Activated CD8-positive, alpha-beta memory T cell treated with anti-CD3 and anti-CD28 coated beads, Interleukin-2, amount 10 ng/mL, durations not matched to agents 7 days and 5 days (primary cell): ENCODE data around the gene FOXRED2. TPM values are rescaled to one million over a fixed set of nuclear protein-coding genes. Genes with fewer than 3 reads are reported as not detected.

Experiments used
- ATAC-seq: fragments of 150-1000 bp; cut with Tn5 transposase; one replicate; pipeline ENCODE4 v1.10.0; 2021; ENCODE audit warnings: moderate library complexity
- CTCF ChIA-PET: fragments of 350-600 bp; sonication (Branson Sonifier 250); formaldehyde crosslinking; loops from one replicate; lab custom pipeline; 2021; ENCODE audit warnings: antibody characterized with exemption; lab: Charles Lee
- DNase-seq: peaks from one replicate; pipeline ENCODE4 v3.0.0-alpha.2; 2020
- H3K27ac Mint-ChIP-seq: one replicate; pipeline ENCODE4 v1.8.0; 2021; ENCODE audit warnings: mild to moderate bottlenecking, mixed read lengths
- H3K27me3 Mint-ChIP-seq: one replicate; pipeline ENCODE4 v1.8.0; 2021; ENCODE audit warnings: mixed read lengths
- H3K36me3 Mint-ChIP-seq: one replicate; pipeline ENCODE4 v1.8.0; 2021; ENCODE audit warnings: mild to moderate bottlenecking, mixed read lengths
- H3K4me1 Mint-ChIP-seq: one replicate; pipeline ENCODE4 v1.8.0; 2021; ENCODE audit warnings: mixed read lengths
- H3K4me3 Mint-ChIP-seq: one replicate; pipeline ENCODE4 v1.8.0; 2021; ENCODE audit warnings: mild to moderate bottlenecking, moderate library complexity, mixed read lengths
- H3K9me3 Mint-ChIP-seq: one replicate; pipeline ENCODE4 v1.8.0; 2022; ENCODE audit warnings: low read depth, mixed read lengths
- total RNA-seq, 2 experiments: library from RNA; stranded (reverse); gene quantifications; one replicate each; pipeline ENCODE4 v1.2.3, GENCODE V29; 2021

FOXRED2 gene
- total RNA-seq, 2 experiments from 2014 or later = 11.9 to 12.1 TPM

DNA sequence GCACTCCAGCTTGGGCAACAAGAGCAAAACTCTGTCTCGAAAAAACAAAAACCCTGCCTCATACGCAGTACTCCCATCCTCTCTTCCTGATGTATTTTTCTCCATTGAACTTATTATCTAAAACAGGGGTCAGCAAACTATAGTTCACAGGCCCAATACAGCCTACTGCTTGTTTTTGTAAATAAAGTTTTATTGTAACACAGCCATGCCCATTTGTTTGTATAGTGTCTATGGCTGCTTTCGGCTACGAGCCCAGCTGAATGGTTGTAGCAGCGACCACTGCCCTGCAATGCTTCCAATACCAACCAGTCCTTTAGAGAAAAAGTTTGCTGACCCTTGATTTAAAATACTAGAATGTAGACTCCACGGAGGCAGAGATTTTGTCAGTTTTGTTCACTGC, 31.5 kb downstream of the FOXRED2 start:
- Mint-ChIP-seq H3K4me1 (peaks cover 16% of the 10 kb centered on the region), H3K27me3 (no peaks in the 10 kb centered on the region), H3K4me3 (no peak overlapping the region), H3K9me3 (no peaks in the 10 kb centered on the region), H3K27ac (no peak overlapping the region), H3K36me3 (peaks cover 41% of the 10 kb centered on the region)
- DNase-seq (no peak), ATAC-seq (no peak)
- CTCF ChIA-PET = interaction anchor here (0.6 to 1.5 kb wide), 2 partner anchors 92 to 136 kb away, joined by 3 read pairs; no protein-coding TSS in a partner anchor

DNA sequence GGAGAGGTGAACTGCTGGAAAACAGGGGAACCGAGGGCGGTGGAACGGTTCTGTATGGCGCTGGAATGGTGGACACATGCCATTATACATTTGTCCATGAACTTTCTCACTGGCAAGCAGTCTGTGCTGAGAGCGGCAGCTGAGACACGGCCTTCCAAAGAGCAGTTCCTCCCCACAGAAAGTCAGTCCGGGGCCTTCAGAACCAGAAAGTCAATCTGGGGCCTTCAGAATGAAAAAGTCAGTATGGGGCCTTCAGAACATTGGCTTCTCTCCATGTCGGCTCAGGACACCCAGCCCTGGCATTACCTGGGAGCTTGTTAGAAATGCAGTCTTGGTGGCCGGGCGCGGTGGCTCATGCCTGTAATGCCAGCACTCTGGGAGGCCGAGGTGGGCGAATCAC, 34.2 kb downstream of the FOXRED2 start:
- peaks cover 32% of the 10 kb centered on the region for H3K36me3 Mint-ChIP-seq

GRCh38 chr22:36471341-36471821, 35.5 kb downstream of the FOXRED2 start:
- Mint-ChIP-seq H3K36me3 (peaks cover 26% of the 10 kb centered on the region), H3K27ac (no peak overlapping the region), H3K27me3 (no peaks in the 10 kb centered on the region), H3K4me3 (no peak overlapping the region), H3K9me3 (no peaks in the 10 kb centered on the region), H3K4me1 (peaks cover 35% of the 10 kb centered on the region)
- no peak for DNase-seq
- ATAC-seq = no peak
- CTCF ChIA-PET = interaction anchor here (0.7 to 6.9 kb wide), 37 partner anchors 15 to 308 kb away, joined by 3 to 74 read pairs (median 4); partner anchors contain the start of genes APOL2 and MYH9

More for the DNA sequence above, 34.2 kb downstream of the FOXRED2 start:
- H3K4me1 Mint-ChIP-seq = peaks cover 26% of the 10 kb centered on the region
- DNase-seq (no peak), ATAC-seq (no peak)
- H3K4me3 Mint-ChIP-seq = no peak overlapping the region
- H3K9me3 Mint-ChIP-seq = no peaks in the 10 kb centered on the region
- H3K27ac Mint-ChIP-seq = no peak overlapping the region
- CTCF ChIA-PET = interaction anchor here (1.2 kb wide), 1 partner anchor 195 kb away, joined by 4 read pairs; no protein-coding TSS in a partner anchor
- no peaks in the 10 kb centered on the region for H3K27me3 Mint-ChIP-seq

GRCh38 chr22:36470994-36471331, 35.9 kb downstream of the FOXRED2 start:
- DNase-seq = no peak
- no peak for ATAC-seq
- Mint-ChIP-seq H3K27me3 (no peaks in the 10 kb centered on the region), H3K27ac (no peak overlapping the region), H3K4me1 (peaks cover 35% of the 10 kb centered on the region), H3K4me3 (no peak overlapping the region), H3K36me3 (peaks cover 24% of the 10 kb centered on the region), H3K9me3 (no peaks in the 10 kb centered on the region)
- CTCF ChIA-PET = interaction anchor here (0.7 to 6.9 kb wide), 39 partner anchors 13 to 308 kb away, joined by 3 to 74 read pairs (median 5); partner anchors contain the start of genes APOL2 and MYH9

GRCh38 chr22:36470162-36470993, 36.5 kb downstream of the FOXRED2 start:
- H3K4me1 Mint-ChIP-seq = peaks cover 35% of the 10 kb centered on the region
- H3K9me3 Mint-ChIP-seq = no peaks in the 10 kb centered on the region
- CTCF ChIA-PET = interaction anchor here (0.6 to 6.9 kb wide), 62 partner anchors 8 to 310 kb away, joined by 3 to 74 read pairs (median 4); partner anchors contain the start of genes APOL2, APOL3, FOXRED2 and MYH9
- DNase-seq (peak; percentile 91), ATAC-seq (peak; percentile 95)
- H3K4me3 Mint-ChIP-seq = no peak overlapping the region
- H3K27ac Mint-ChIP-seq = peak overlapping the region; percentile 76
- H3K36me3 Mint-ChIP-seq = peaks cover 18% of the 10 kb centered on the region
- no peaks in the 10 kb centered on the region for H3K27me3 Mint-ChIP-seq

GRCh38 chr22:36469094-36469710, 37.6 kb downstream of the FOXRED2 start:
- Mint-ChIP-seq H3K27ac (peak overlapping the region; percentile 18), H3K36me3 (peaks cover 9% of the 10 kb centered on the region), H3K4me3 (no peak overlapping the region), H3K4me1 (peaks cover 35% of the 10 kb centered on the region), H3K9me3 (no peaks in the 10 kb centered on the region), H3K27me3 (no peaks in the 10 kb centered on the region)
- no peak for ATAC-seq
- CTCF ChIA-PET = interaction anchor here (1.2 to 6.9 kb wide), 9 partner anchors 11 to 230 kb away, joined by 3 to 74 read pairs (median 16); partner anchors contain the start of genes APOL2 and MYH9
- DNase-seq = no peak

GRCh38 chr22:36467946-36468345, 38.9 kb downstream of the FOXRED2 start:
- CTCF ChIA-PET = interaction anchor here (1.0 to 6.9 kb wide), 6 partner anchors 12 to 167 kb away, joined by 3 to 74 read pairs (median 4); no protein-coding TSS in a partner anchor
- Mint-ChIP-seq H3K36me3 (peaks cover 7% of the 10 kb centered on the region), H3K9me3 (no peaks in the 10 kb centered on the region), H3K4me1 (peaks cover 35% of the 10 kb centered on the region), H3K27me3 (no peaks in the 10 kb centered on the region), H3K27ac (peak overlapping the region; percentile 47), H3K4me3 (no peak overlapping the region)
- ATAC-seq (no peak), DNase-seq (no peak)

DNA sequence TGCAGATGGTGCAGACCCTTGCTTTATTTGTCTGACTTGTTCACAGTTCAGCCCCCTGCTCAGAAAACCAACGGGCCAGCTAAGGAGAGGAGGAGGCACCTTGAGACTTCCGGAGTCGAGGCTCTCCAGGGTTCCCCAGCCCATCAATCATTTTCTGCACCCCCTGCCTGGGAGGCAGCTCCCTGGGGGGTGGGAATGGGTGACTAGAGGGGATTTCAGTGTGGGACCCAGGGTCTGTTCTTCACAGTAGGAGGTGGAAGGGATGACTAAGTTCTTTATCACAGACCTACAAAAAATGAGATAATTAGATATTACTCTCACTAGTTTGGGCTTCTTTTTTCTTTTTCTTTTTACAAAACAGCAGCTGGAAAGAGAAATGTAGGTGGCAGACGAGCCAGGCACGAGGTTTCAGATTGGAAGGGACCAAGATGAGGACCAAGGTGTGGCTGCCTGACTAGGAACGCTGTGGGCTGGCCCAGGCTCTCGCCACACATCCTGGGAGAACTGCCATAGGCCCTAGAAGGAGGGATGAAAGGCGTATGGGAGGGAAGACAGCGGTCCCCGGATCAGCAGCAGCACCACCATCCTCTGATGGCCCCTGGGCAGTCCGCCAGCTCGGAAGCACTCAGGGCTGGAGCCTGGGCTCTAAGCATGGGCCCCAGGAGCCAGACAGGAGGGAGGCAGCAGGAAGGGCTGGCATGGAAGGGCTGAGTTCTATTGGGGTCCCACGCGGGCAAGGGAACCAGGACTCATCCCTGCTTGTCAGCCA, 39.6 kb downstream of the FOXRED2 start:
- ATAC-seq (no peak), DNase-seq (no peak)
- H3K4me1 Mint-ChIP-seq = peaks cover 35% of the 10 kb centered on the region
- peak overlapping the region; percentile 71 for H3K27ac Mint-ChIP-seq
- H3K36me3 Mint-ChIP-seq = peaks cover 7% of the 10 kb centered on the region
- H3K27me3 Mint-ChIP-seq = no peaks in the 10 kb centered on the region
- H3K9me3 Mint-ChIP-seq = no peaks in the 10 kb centered on the region
- CTCF ChIA-PET = interaction anchor here (0.8 to 6.9 kb wide), 7 partner anchors 13 to 167 kb away, joined by 3 to 74 read pairs (median 3); no protein-coding TSS in a partner anchor
- no peak overlapping the region for H3K4me3 Mint-ChIP-seq

- peak overlapping the region; percentile 32 for H3K27ac Mint-ChIP-seq
- CTCF ChIA-PET = interaction anchor here (0.8 to 6.9 kb wide), 6 partner anchors 10 to 166 kb away, joined by 3 to 74 read pairs (median 4); no protein-coding TSS in a partner anchor
- H3K27me3 Mint-ChIP-seq = no peaks in the 10 kb centered on the region
- H3K4me1 Mint-ChIP-seq = peaks cover 33% of the 10 kb centered on the region
- DNase-seq (no peak), ATAC-seq (no peak)
- no peaks in the 10 kb centered on the region for H3K9me3 Mint-ChIP-seq
- H3K36me3 Mint-ChIP-seq = peaks cover 6% of the 10 kb centered on the region
- H3K4me3 Mint-ChIP-seq = no peak overlapping the region
These were observed 40.6 kb downstream of the FOXRED2 start for GRCh38 chr22:36466258-36466657.

DNA sequence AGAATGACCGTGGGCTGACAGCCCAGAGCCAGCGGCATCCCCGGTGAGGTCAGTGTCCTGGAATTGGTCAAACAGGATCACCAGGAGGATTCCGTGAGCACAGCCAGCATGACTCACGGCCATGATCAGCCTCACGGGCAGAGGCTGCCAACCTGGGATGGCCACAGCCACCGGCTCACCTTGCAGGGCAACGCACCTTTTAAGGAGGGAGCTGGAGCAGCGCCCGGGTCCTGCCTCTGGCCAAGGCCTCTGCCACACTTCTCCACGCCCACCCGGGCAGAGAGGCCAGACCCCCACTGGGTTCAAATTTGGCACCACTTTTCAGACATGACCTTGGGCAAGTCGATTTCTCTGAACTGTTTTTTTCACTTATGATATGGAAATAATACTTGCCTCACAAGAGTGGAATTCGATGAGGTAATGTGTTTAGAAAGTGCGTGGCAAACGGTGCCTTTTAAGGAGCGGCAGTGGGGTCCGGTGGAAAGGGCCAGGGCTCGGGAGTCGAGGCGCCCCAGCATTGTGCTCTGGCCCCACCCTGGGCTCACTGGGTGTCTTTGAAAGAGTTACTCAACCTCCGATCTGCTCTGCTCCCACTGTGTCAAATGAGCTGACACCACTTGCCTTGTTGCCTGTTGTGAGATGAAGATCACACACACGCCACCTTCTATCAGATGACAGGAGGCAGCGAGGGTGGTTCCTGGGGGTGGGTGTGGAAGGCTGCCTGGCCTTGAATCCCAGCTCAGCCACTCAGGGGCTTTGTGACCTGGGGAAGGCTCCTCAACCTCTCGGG, 41.4 kb downstream of the FOXRED2 start:
- H3K27ac Mint-ChIP-seq = no peak overlapping the region
- peaks cover 31% of the 10 kb centered on the region for H3K4me1 Mint-ChIP-seq

DNA sequence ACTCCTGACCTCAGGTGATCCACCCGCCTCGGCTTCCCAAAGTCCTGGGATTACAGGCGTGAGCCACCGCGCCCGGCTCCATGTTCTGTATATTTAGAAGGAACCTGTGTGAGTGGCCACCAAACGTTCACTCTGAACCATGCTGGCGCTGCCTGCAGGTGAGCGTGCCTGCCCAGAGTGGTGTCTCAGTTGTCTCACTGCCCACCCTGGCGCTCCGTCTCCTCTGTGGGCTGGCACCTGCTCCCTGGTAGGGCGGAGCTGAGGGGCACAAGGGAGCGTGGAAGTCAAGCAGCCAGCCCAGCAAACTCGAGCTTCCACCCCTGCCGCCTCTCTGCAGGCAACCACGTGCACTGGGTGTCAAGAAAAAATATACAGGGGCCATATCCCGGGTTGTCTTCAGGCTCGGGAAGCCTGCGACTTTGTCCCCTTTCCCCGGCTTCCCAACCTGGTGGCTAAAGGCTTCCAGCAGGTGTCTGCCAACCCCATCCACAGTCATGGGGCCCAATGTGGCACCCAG, 42.1 kb downstream of the FOXRED2 start:
- Mint-ChIP-seq H3K36me3 (peaks cover 4% of the 10 kb centered on the region), H3K27ac (no peak overlapping the region), H3K4me1 (peaks cover 24% of the 10 kb centered on the region), H3K9me3 (no peaks in the 10 kb centered on the region), H3K4me3 (no peak overlapping the region), H3K27me3 (no peaks in the 10 kb centered on the region)
- DNase-seq (no peak), ATAC-seq (no peak)
- CTCF ChIA-PET = interaction anchor here (1.2 to 3.0 kb wide), 2 partner anchors 9 to 178 kb away, joined by 3 to 7 read pairs; no protein-coding TSS in a partner anchor

More for the DNA sequence above, 41.4 kb downstream of the FOXRED2 start:
- CTCF ChIA-PET = interaction anchor here (1.2 to 6.9 kb wide), 4 partner anchors 10 to 179 kb away, joined by 3 to 74 read pairs (median 5); no protein-coding TSS in a partner anchor
- ATAC-seq (no peak), DNase-seq (no peak)
- Mint-ChIP-seq H3K36me3 (peaks cover 4% of the 10 kb centered on the region), H3K27me3 (no peaks in the 10 kb centered on the region), H3K4me3 (no peak overlapping the region), H3K9me3 (no peaks in the 10 kb centered on the region)
